ENCODE results near the gene CNTN1.

DNA sequence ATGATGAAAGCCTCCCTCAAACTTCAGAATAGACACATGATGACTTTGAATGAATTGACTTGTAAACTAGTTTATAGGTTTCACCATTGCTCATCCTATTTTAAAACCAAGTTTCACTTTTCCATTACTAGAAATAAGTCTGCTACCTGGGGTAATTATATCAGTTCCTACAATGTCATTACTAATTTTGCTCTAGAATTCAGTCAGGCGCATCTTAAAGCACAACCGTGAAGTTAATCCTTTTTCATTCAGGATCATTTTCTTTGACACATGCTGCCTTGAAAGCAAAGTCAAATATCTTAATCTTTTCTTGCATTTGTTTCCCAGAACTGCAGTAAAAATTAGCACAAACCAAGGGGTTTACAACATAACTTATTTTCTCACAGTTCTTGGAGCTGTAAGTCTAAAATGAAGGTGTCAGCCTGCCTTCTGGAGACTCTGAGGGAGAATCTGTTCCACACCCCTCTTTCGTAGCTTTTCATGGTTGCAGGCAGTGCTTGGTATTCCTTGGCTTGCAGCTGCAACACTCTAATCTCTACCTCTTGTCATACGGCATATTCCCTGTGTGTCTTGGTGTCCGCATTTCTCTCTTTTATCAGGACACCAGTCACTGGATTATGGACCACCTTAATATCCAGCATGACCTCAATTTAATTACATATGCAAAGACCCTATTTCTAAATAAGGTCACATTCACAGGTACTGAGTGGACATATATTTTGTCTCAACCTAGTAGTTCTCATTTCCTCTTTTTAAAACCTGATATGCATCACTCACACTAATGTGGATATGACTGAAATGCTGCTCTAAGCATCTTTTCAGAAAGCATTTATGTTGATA is 381.6 kb downstream of the CNTN1 start:
- TF ChIP-seq CTCF (IDR thresholded peaks at IDR 0.05) (no peak), POLR2AphosphoS5 (IDR thresholded peaks at IDR 0.05) (no peak)

Measured in prostate gland (tissue), 2 donors.